Hippocampal formation (tissue), 2 donors: ENCODE measurements around the gene ATP6V0A1.
"Not testable (repeated sequence)": the region's sequence is repeated elsewhere in the genome, so short reads cannot be mapped to it uniquely, and the experiment has no call there.

Experiments used
- DNase-seq, 2 donors: peaks; one replicate each; lab custom pipeline; 2025; lab: John Stamatoyannopoulos, UW

Gene ATP6V0A1

DNA sequence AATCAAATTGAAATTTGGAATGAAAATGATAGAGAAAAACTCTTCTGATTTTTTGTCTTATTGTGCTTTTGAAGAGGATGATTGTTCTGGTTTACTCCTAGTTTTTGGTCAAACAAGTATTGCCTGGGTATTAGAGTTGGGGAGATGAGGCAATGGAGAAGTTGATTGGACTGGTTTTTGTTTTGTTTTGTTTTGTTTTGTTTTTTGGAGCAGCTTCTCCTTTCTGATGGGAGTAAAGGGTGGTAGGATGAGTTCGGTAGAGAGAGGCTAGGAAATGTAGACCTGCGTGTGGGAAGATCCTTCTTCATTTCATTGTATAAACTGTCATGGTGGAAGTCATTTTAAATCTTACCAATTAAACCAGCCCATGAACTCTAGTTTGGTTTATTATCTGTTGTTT, 17.7 kb downstream of the ATP6V0A1 start:
- no peak for DNase-seq

DNA sequence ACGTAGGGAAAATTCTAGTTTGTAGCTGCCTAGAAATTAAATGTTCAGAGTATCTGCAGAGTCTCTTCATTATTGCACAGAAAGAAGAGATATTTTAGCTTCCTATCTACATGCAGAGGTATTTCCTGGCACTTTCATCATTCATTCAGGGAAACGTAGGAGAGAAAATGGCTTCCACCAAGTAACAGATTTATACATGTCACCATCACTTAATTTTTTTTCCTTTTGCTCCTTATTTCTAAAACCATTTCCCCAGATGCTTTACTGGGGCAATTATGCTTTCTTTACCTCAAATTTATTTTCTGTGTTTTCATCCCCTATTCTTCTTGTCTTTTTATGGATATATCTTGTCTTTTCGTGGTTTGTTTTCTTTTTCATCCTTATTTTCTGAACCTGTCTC, 18.5 kb downstream of the ATP6V0A1 start:
- no peak for DNase-seq

DNA sequence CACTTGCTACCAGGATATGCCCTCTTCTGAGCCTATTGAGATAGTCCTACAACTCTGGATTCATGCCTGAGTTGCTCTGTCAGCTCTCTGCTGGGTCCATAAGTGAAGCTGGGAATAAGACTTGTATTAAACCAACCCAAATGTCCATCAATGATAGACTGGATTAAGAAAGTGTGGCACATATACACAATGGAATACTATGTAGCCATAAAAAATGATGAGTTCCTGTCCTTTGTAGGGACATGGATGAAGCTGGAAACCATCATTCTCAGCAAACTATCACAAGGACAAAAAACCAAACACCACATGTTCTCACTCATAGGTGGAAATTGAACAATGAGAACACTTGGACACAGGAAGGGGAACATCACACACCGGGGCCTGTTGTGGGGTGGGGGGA, 19.1 kb downstream of the ATP6V0A1 start:
- DNase-seq, result not testable (repeated sequence)

DNA sequence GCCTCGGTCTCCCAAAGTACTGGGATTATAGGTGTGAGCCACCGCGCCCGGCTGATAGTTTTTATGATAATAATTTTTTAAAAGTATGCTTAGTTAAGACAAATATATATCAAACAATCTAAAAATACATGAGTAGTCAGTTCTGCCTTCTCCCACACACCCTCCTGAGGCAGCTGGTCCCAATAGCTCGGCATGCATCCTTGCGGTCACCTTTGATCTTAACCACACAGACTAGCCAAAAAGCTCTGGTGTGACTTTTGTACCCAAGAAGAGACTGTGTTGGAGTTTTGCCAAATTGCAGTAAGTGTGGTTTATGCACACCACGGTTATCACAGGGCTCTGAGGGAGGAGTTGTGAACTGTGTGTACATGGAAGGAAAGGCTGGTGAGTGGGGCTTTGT, 25.6 kb downstream of the ATP6V0A1 start:
- no peak for DNase-seq

DNA sequence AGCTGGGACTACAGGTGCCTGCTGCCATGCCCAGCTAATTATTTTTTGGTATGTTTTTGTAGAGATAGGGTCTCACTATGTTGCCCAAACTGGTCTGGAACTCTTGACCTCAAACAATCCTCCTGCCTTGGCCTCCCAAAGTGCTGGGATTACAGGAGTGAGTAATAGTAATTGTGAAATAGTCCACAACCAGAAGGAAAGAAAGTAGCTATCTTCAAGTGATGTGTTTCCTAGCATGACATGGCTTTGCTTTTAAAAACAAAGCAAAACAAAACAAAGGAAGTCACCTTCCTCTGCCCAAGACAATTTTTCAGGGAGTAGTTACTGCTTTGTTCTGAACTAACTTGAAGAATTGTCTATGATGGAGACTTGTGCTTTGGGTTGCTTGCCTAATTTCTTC, 27.0 kb downstream of the ATP6V0A1 start:
- no peak for DNase-seq

DNA sequence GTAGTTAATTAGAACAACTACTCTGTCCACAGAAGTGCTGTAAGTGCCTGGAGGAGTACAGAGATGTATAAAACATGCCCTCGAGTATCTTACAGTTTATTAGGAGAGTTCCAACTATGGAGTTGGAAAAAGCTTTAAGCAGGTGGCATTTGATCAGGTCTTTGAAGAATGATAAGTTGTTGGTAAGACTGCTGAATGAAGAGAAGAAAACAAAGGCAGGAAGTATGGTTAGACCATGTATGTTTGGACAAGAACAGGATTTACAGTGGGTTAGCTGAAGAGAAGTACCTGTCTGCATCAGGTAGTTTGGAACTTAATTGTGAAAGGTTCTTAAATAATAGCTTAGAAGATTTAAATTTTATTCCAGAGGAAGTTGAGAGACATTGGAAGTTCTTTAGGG, 29.4 kb downstream of the ATP6V0A1 start:
- DNase-seq, result no peak

DNA sequence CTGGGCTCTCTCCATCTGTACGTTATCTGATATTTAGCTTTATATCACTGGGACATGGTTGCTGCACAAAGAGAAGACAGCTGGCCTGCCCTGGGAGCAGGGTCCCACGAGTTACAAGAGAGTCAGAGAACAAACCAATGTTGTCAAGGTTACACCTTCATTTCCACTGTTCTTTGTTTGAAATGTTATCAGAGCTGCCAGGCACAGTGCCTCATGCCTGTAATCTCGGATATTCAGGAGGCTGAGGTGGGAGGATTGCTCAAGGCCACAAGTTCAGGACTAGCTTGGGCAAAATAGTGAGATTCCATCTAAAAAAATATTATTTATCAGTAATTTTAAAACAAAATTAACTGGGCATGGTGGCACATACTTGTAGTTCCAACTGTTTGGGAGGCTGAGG, 34.6 kb downstream of the ATP6V0A1 start:
- no peak for DNase-seq

DNA sequence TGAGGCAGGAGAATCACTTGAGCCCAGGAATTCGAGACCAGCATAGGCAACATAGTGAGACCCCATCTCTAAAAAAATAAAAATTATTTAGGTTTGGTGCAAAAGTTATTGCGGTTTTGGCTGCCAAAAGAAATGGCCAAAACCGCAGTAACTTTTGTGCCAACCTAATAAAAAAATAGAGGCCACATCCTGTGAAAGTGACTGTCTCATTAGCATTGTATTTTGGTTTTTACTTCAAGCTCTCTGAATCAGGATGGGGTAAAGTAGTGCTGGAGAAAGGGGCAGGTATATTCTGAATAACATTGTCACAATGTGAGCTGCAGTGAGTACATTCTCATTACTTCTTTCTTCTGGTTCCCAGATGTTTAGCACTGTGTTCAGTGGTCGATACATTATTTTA, 36.0 kb downstream of the ATP6V0A1 start:
- no peak for DNase-seq

DNA sequence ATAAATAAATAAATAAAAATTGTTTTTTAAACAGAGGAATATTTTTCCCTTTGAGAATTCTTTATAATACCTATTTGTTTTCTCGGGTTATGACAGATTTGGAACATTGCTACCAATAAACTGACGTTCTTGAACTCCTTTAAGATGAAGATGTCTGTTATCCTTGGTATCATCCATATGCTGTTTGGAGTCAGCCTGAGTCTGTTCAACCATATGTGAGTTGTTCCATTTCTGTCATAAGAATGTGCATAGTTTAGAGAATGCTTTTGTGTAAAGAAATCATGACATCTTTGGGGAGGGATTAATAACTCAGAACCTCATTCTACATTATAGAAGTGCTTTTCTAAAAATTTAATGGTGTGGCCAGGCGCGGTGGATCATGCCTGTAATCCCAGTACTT, 40.1 kb downstream of the ATP6V0A1 start:
- no peak for DNase-seq

DNA sequence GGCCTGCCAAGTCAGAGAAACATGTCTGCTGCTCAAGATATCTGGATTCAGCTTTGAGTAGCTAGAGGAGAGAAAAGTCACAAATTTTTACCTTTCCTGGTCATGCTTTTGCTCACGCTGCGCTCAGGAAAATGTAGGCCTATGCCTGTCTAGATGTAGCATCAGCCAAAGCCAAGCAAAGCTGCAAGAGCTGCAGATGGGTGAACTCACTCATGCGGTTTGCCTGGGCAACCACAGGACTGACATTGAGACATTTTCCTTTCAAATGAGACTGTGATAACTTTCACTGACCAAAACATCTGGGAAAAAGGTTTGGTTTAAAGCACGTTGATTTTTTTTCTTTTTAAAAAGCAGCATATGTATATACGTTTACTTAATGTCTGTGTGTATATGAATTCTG, 43.4 kb downstream of the ATP6V0A1 start:
- DNase-seq, result no peak

DNA sequence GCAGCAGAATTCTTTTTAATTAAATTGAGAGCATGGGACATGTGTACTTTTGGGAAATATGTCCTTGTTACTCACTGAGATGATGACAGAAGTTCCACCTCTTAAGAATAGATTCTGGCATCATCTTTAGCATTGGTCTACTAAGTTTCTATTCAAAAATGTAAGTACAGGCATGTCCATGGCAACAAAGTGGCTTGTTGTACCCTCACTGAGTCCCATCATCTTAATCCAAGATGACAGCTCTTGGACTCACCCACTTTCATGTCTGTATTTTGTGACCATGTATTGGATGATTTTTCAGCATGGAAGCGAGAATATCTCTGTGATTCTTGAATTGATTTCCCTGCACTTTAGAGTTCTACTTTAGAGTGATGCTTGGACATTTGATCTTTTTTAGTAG, 44.2 kb downstream of the ATP6V0A1 start:
- no peak for DNase-seq

DNA sequence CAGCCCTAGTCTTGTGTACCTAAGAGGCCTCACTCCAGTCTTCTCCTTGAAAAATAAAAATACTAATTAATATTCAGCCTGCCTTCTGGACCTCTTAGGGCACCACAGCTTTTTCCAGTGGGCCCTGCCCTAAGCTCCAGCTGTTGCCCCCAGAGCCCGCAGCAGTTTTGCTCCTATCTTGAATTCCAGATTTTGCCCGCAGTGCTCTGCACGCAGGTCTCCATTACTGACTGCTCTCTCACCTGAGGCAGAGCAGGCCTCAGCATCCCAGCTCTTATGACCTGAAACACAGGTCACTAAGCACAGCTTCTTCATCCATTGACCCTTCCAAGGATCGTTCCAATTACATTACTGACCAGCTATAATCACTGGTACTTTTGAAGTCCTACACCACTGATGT, 49.0 kb downstream of the ATP6V0A1 start:
- no peak for DNase-seq

DNA sequence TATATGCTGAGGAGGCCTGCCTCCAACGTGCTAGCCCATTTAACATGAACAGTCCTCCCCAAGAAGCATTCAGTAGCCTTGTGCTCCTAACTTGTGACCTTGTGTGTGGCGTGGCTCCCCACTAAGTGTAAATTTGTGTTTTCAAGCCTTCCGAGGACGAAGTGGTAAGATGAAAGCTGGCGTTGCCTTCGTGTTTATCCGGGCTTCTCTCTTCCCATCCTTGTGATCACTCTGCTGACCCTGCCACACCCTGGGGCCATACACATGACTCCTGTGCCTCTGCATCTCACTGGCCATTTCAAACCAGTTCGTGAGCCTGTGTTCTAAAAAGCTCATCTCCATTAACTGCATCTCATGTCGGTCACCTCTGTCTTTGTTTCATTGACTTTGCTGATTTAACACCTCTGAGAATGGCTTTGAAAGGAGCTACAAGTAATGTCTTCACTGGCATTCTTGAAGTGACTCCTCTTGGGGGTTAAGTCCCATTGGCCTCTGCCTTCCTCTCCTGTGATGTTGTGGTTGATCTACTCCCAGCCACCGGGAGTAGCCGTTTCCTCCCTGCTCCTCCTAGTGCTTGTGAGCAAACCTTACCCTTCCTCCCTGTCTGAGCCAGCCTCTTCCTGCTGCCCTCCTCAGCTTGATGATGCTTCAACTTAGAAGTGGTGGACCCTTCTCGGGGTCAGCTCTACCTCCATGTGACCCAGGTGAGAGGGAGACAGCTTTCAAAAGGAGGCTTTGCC, 49.9 kb downstream of the ATP6V0A1 start:
- no peak for DNase-seq

DNA sequence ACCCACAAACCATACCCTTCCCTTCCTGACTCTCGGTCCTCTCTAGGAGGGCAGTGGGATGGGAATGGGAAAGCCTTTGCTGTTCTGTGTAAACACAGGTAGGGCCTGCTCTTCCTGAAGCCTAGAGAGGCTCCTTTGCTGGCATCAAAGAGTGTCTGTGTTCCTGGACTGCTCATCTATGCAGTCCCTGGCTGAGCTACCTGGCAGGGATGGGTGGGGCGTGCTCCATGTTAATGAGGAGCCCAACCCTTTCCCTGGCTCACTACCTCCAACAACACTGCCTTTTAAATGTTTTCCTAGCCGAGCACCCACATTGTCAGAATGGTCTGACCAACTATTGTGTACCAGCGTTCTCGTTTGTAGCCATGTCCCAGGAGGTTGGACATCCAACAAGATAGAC, 50.7 kb downstream of the ATP6V0A1 start:
- DNase-seq, result no peak

DNA sequence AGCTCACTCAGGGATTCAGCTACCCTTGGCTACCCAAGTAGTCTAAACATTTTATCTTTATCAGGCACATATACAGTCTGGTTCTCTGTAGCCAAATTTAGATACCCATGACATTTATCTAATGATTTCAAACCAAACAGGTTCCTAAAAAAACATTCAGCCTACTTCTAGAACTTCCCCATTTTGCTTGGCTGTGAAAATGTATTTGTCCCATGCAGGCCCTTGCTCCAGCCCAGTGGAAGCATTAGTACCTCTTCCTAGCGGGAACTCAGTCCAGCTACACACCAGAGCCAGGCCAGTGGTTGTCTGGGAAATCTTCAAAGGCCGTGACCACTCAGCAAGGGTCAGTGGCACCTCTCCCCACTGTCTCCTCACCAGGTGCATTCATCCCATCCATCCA, 51.2 kb downstream of the ATP6V0A1 start:
- DNase-seq, result no peak

DNA sequence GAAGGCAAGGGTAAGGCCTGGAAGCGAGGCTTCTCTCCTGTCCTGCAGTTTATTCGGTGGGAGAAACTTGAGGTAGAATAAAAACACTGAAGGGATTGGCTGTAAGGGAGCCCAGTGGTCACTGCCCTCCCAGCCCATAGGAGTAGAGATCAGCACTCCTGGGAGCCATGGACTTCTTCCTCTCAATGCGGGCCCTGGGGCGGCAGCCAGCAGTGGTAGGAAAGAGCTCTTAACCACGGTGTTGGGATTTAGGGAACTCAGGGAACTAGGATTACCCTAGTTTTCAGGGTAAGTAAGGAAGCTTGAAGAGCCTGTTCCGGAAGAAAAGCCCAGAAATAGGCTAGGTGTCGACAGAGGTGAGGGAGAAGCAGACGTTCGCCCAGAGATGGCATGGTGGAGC, 53.6 kb downstream of the ATP6V0A1 start:
- no peak for DNase-seq

DNA sequence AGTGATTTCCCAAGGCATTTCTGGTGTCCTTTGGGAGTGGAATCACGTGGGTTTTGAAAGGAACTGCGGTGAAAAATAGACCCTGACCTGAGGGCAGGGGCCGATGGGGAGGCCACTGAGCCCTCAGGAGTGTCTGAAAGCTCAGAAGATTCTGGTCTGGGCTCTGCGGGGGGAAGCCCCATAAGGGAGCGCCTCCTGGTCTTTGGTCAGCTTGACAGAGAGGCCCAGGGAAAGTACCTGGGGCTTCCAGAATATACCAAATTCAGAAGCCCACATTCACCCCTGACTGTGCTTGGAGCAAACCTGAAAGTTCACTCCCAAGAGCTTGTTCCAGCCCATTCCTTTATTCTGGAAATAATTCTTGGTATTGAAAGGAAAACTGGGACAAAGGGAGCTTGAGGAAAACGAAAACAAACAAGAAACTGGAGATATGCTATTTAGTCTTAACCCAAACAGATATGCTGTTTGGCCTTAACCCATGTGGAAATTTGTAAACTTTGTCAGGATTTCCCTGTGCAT, 54.1 kb downstream of the ATP6V0A1 start:
- no peak for DNase-seq

DNA sequence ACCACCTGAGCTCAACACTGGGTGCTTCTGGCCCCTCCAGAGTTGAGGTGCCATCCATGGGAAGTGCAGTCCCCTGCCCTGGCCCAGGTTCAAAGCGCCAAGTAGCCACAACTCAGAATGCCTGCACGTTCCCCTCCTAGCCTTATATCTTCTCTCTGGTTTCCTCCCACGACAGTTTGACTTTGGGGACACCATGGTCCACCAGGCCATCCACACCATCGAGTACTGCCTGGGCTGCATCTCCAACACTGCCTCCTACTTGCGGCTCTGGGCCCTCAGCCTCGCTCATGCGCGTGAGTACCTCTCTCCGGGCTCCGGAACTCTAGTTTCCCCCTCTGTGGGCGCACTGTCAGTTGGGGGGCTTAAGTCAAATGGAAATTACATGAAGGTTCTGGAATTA, 55.0 kb downstream of the ATP6V0A1 start:
- no peak for DNase-seq

DNA sequence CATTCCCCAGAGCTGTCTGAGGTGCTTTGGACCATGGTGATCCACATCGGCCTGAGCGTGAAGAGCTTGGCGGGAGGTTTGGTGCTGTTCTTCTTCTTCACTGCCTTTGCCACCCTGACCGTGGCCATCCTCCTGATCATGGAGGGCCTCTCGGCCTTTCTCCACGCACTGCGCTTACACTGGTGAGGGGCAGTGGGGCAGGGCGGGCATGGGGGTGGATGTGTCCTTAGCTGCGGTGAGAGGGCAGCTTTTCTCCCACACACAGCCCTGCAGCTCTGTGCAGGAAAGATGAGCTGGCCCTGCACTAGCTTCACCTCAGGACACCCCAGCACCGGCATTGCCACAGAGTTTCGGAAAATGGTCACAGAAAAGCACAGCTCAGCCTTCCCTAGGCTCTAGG, 55.6 kb downstream of the ATP6V0A1 start:
- no peak for DNase-seq

DNA sequence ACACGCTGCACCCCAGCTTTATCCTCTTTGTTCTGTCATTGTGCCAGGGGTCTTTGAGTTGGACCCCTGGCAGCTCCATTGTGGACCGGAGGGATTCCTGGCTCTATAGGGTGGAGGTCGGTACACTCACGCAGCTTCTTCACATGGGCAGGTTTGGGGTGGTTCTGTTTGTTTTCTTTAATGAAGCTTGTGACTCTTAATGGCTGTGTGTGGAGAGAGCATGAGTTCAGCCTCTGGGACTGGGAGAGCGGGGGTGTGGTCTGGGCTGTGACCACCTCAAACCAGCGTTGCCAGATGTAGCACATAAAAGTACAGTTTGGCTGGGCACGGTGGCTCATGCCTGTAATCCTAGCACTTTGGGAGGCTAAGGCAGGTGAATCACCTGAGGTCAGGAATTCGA, 56.2 kb downstream of the ATP6V0A1 start:
- DNase-seq, result no peak

DNA sequence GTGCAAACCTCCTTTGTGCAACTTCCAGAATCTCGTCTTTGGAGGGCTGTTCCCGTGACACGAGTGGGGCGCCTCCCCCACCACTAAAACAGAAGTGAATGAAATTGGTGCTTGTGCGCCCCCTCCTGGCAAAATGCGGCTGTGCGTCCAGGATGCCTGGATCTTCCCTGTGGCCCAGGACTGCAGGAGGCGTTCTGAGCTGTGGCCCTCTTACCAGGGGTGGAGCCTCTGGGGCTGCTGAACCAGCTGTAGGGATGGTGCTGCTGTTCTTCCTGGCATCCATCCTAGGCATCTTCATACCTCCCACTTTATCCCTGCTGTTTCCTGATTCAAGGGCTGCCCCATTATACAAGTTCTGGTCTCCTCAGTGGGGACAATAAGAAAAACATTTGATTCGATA, 58.8 kb downstream of the ATP6V0A1 start:
- DNase-seq, result peak; percentile 19 to 72

DNA sequence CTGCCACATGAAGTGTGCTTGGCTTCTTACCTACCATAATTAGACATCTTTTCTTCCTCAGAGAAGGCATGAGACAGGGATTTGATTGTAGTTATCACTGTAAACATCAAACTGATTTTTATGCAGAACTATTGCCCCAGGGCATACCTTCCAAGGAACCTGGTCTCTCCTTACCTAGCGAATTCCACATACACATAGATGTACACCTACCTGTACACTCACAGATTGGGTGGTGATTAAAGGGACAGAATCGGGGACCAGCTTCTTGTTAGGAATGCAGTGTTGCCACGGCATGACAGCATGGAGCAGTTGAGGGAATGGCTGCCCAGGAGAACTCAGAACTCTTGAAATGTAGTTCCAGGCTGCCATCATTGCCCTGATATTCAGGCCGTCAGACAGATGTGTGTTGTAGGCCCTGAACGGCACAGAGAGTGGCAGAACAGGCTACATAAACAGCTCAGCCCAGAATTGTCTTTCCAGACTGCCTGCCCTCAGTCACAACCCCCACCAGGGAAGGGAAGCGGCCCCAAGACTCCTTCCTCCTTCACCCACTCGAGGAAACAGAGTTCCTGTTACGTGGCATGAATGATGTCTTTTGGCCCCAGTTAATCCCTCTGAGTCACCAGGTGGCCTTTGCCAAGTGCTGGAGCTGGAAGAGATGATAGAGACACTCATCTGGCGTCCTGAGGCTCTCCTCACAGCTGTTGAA, 59.5 kb downstream of the ATP6V0A1 start:
- no peak for DNase-seq

DNA sequence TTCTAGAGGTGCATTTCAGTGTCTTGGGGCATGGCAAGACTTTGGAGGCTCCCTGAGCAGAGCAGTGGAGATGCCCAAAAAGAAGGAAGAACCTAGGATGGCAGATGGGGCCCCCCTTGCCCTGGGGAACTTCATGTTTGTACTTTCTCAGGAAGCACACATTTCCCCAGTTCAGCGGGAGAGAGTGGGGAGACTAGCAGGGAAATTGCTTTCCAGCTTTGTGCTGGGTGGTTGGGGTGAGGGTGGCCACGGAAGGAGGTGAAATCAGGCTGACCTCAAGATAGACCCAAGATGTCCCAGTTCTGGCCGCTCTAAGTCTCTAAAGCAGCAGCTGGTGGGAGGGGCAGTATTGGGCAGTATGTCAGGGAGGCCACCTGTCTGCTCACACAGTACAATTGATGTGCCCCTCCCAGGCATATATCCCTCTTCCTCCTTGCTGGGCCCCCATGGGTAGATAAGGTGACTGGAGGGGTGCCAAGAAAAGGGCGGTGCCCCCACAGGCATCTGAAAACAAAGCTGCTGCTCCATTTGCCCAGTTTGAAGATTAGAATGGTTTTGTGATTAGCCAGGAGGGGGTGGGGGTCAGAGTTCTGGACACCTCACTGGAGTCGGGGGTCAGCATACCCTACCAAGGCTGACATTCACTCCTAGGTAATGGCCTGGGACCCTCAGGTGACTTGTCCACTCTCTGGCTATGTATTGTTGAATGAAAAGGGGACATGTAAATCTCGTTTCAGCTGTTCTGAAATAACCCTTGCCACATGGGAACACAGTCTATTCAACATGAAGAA, 60.3 kb downstream of the ATP6V0A1 start:
- no peak for DNase-seq
